NCI-H2196 treated with DMSO at 0.1 percent for 48 hours (cell line): ENCODE measurements around the gene TJP3.
A peak's percentile ranks its signal among the peaks of the same experiment; 100 is the strongest.

ENCODE experiments used
- DNase-seq: peaks from one replicate; lab custom pipeline; 2025; ENCODE audit not compliant: unreplicated experiment; lab: John Stamatoyannopoulos, UW

The TJP3 gene

GRCh38 chr19:3710265-3710812 lies 2.2 kb downstream of the TJP3 start:
- DNase-seq, result peak; percentile 79

- no peak for DNase-seq
Observed at GRCh38 chr19:3712663-3713611, 4.8 kb downstream of the TJP3 start.

- no peak for DNase-seq
Observed at GRCh38 chr19:3716147-3716668, 8.0 kb downstream of the TJP3 start.

GRCh38 chr19:3719868-3720267 lies 11.7 kb downstream of the TJP3 start:
- DNase-seq, result no peak

- DNase-seq, result no peak
Observed at GRCh38 chr19:3720349-3720917, 12.2 kb downstream of the TJP3 start.

GRCh38 chr19:3721131-3721886 lies 13.1 kb downstream of the TJP3 start:
- peak; percentile 92 for DNase-seq

GRCh38 chr19:3721887-3722442 lies 13.8 kb downstream of the TJP3 start:
- no peak for DNase-seq

GRCh38 chr19:3722443-3723109 lies 14.4 kb downstream of the TJP3 start:
- peak; percentile 30 for DNase-seq

- DNase-seq, result no peak
Observed at GRCh38 chr19:3723110-3723488, 14.9 kb downstream of the TJP3 start.

GRCh38 chr19:3723883-3724282 lies 15.7 kb downstream of the TJP3 start:
- DNase-seq, result no peak

- no peak for DNase-seq
Observed at GRCh38 chr19:3725121-3725520, 16.9 kb downstream of the TJP3 start.

- peak; percentile 91 for DNase-seq
Observed at GRCh38 chr19:3725640-3726310, 17.6 kb downstream of the TJP3 start.

GRCh38 chr19:3730457-3730958 lies 22.3 kb downstream of the TJP3 start:
- no peak for DNase-seq

GRCh38 chr19:3732108-3732507 lies 23.9 kb downstream of the TJP3 start:
- no peak for DNase-seq

GRCh38 chr19:3733549-3734309 lies 25.5 kb downstream of the TJP3 start:
- no peak for DNase-seq

GRCh38 chr19:3734310-3734600 lies 26.1 kb downstream of the TJP3 start:
- DNase-seq, result no peak

GRCh38 chr19:3736106-3736724 lies 28.0 kb downstream of the TJP3 start:
- DNase-seq, result no peak

- DNase-seq, result no peak
Observed at GRCh38 chr19:3737487-3738205, 29.5 kb downstream of the TJP3 start.
